Prostate gland (tissue), 2 donors: ENCODE measurements around the gene KRT75.

Source experiments
- POLR2A ChIP-seq: fragments of 450-650 bp; IDR thresholded peaks from one replicate; pipeline ENCODE4 v1.6.1; 2016; ENCODE audit warnings: antibody characterized with exemption, mild to moderate bottlenecking
- POLR2AphosphoS5 ChIP-seq: sonication (generic); formaldehyde crosslinking; IDR thresholded peaks from one replicate; pipeline ENCODE4 v1.6.1; 2017; ENCODE audit warnings: antibody characterized with exemption
- TF ChIP-seq, protein P1 (sequence below), 4 experiments: fragments of 200-600 bp in 2 of 4; fragments of 450-650 bp in 2 of 4; sonication (generic) in 2 of 4; IDR thresholded peaks; 1 replicate in 3 of 4; 2 replicates in 1 of 4; pipeline ENCODE4 v1.5.1; 2016 to 2019; ENCODE audit warnings: antibody characterized with exemption in 4 of 4, mild to moderate bottlenecking in 2 of 4, moderate library complexity in 2 of 4

DNA sequence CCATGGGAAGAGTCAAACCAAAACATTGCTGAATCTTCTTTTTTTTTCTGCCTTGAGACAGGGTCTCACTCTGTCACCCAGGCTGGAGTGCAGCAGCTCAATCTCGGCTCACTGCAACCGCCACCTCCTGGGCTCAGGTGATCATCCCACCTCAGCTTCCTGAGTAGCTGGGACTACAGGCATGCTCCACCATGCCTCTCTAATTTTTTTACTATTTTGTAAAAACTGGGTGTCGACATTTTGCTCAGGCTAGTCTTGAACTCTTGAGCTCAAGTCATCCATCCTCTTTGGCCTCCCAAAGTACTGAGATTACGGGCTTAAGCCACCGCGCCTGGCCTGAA, 1.5 kb upstream of the KRT75 start:
- TF ChIP-seq, protein P1, sequence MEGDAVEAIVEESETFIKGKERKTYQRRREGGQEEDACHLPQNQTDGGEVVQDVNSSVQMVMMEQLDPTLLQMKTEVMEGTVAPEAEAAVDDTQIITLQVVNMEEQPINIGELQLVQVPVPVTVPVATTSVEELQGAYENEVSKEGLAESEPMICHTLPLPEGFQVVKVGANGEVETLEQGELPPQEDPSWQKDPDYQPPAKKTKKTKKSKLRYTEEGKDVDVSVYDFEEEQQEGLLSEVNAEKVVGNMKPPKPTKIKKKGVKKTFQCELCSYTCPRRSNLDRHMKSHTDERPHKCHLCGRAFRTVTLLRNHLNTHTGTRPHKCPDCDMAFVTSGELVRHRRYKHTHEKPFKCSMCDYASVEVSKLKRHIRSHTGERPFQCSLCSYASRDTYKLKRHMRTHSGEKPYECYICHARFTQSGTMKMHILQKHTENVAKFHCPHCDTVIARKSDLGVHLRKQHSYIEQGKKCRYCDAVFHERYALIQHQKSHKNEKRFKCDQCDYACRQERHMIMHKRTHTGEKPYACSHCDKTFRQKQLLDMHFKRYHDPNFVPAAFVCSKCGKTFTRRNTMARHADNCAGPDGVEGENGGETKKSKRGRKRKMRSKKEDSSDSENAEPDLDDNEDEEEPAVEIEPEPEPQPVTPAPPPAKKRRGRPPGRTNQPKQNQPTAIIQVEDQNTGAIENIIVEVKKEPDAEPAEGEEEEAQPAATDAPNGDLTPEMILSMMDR (IDR thresholded peaks at IDR 0.05): no peak
- TF ChIP-seq POLR2AphosphoS5: no peak
- TF ChIP-seq POLR2A: no peak
